HepG2 (cell line): ENCODE data around the gene WDR18. TPM values are rescaled to one million over a fixed set of nuclear protein-coding genes. Genes with fewer than 3 reads are reported as not detected.
A peak's percentile ranks its signal among the peaks of the same experiment; 100 is the strongest.

Experiments used
- ATAC-seq: fragments of 200-7000 bp; cut with Tn5 transposase; 3 replicates; pipeline ENCODE4 v1.9.1; 2020; ENCODE audit warnings: mild to moderate bottlenecking, moderate library complexity
- BruUV-seq: library from RNA; stranded (reverse); fragments of 400-500 nt; replicated peaks from 2 replicates; lab custom pipeline; 2021; lab: Mats Ljungman, UMichigan
- CTCF ChIA-PET: fragments of 300-600 bp; formaldehyde crosslinking; extraction: SDS; loops from one replicate; lab custom pipeline; 2021; ENCODE audit warnings: low total read pairs, inconsistent platforms, low intra/inter-chr PET ratio; lab: Yijun Ruan, JAX
- POLR2A ChIA-PET: fragments of 350-600 bp; sonication (Branson Sonifier 250); formaldehyde crosslinking; loops from one replicate; lab custom pipeline; 2020; ENCODE audit warnings: antibody characterized with exemption, inconsistent platforms; lab: Yijun Ruan, JAX
- DNase-seq: peaks from one replicate; pipeline ENCODE4 v3.0.0-alpha.2; 2015; ENCODE audit warnings: low spot score
- FAIRE-seq: peaks from 3 replicates; lab custom pipeline; 2011; peaks lifted over from hg19 to GRCh38; lab: Jason Lieb, UNC
- H2AFZ ChIP-seq: one replicate; pipeline ENCODE4 v1.6.1; 2011; ENCODE audit warnings: low read length, inconsistent platforms
- H3K27ac ChIP-seq: fragments of 300-600 bp; 3 replicates; pipeline ENCODE4 v1.8.0; 2011; ENCODE audit warnings: mixed run types, mild to moderate bottlenecking, mixed read lengths, low read length, inconsistent platforms; ENCODE audit not compliant: insufficient read depth; ENCODE audit errors: extremely low read length
- H3K27me3 ChIP-seq, 2 experiments: fragments of 200-600 bp in 1 of 2; 2 replicates in 1 of 2; 3 replicates in 1 of 2; pipeline versions ENCODE4 v1.6.0 to v1.8.0; 2011; ENCODE audit warnings: low read length in 2 of 2, mild to moderate bottlenecking in 2 of 2, moderate library complexity in 2 of 2, inconsistent platforms in 1 of 2; ENCODE audit not compliant: insufficient read depth in 2 of 2, control insufficient read depth in 1 of 2
- H3K36me3 ChIP-seq, 2 experiments: fragments of 200-600 bp in 1 of 2; replicated peaks in 1 of 2; 2 replicates in 1 of 2; 3 replicates in 1 of 2; pipeline versions ENCODE4 v1.5.1 to v1.8.0; 2011; ENCODE audit warnings: low read length in 2 of 2, inconsistent platforms in 1 of 2; ENCODE audit not compliant: insufficient read depth in 2 of 2, control insufficient read depth in 1 of 2
- H3K4me1 ChIP-seq: 2 replicates; pipeline ENCODE4 v1.5.1; 2012; ENCODE audit warnings: low read length, inconsistent platforms; ENCODE audit not compliant: insufficient read depth
- H3K4me2 ChIP-seq: 2 replicates; pipeline ENCODE4 v1.6.0; 2011; ENCODE audit warnings: low read depth, low read length, inconsistent platforms
- H3K4me3 ChIP-seq, 3 experiments: fragments of 200-600 bp in 1 of 3; sonication (generic), shearing (Covaris generic) in 1 of 3; replicated peaks in 1 of 3; 2 replicates each; pipeline ENCODE4 v1.5.1; 2011 to 2016; ENCODE audit warnings: low read length in 3 of 3, inconsistent platforms in 2 of 3, low read depth in 2 of 3, mild to moderate bottlenecking in 2 of 3, control low read depth in 1 of 3, mixed read lengths in 1 of 3; ENCODE audit not compliant: insufficient read depth in 1 of 3
- H3K79me2 ChIP-seq: one replicate; pipeline ENCODE4 v1.6.1; 2011; ENCODE audit warnings: low read length, inconsistent platforms; ENCODE audit not compliant: insufficient read depth
- H3K9ac ChIP-seq: 2 replicates; pipeline ENCODE4 v1.6.0; 2011; ENCODE audit warnings: mild to moderate bottlenecking, low read depth, low read length, inconsistent platforms; ENCODE audit not compliant: insufficient read depth
- H3K9me3 ChIP-seq: 2 replicates; pipeline ENCODE4 v1.5.1; 2012; ENCODE audit warnings: mild to moderate bottlenecking, low read length
- H4K20me1 ChIP-seq: 2 replicates; pipeline ENCODE4 v1.6.0; 2011; ENCODE audit warnings: inconsistent platforms, mild to moderate bottlenecking, low read length, moderate library complexity; ENCODE audit not compliant: insufficient read depth
- AGO2 ChIP-seq: fragments of 200-400 bp; formaldehyde crosslinking; optimal IDR thresholded peaks from 2 replicates; pipeline ENCODE3; 2017; ENCODE audit warnings: mild to moderate bottlenecking, low read depth, low read length, moderate library complexity
- CEBPG ChIP-seq: IDR thresholded peaks from 2 replicates; pipeline ENCODE4 v1.6.1; 2016
- NFAT5 ChIP-seq: sonication (generic); formaldehyde crosslinking; IDR thresholded peaks from 2 replicates; pipeline ENCODE4 v1.4.0; 2020; ENCODE audit warnings: missing genetic modification reagents
- RBFOX2 ChIP-seq: fragments of 200-400 bp; formaldehyde crosslinking; IDR thresholded peaks from 2 replicates; pipeline ENCODE4 v1.6.1; 2017; ENCODE audit warnings: low read depth, mild to moderate bottlenecking, low read length
- STAG1 ChIP-seq: sonication (generic); formaldehyde crosslinking; IDR thresholded peaks from 2 replicates; pipeline ENCODE4 v1.4.0; 2020; ENCODE audit warnings: missing genetic modification reagents
- ZBTB33 ChIP-seq: sonication (generic); formaldehyde crosslinking; IDR thresholded peaks from 2 replicates; pipeline ENCODE4 v1.4.0; 2020; ENCODE audit warnings: missing genetic modification reagents
- ZNF687 ChIP-seq: sonication (generic); formaldehyde crosslinking; IDR thresholded peaks from 2 replicates; pipeline ENCODE4 v1.5.1; 2020; ENCODE audit warnings: mild to moderate bottlenecking, missing genetic modification reagents, moderate library complexity
- ZNF768 ChIP-seq: sonication (generic); formaldehyde crosslinking; IDR thresholded peaks from 2 replicates; pipeline ENCODE4 v1.4.0; 2020; ENCODE audit warnings: missing genetic modification reagents
- ZNF772 ChIP-seq: sonication (generic); formaldehyde crosslinking; IDR thresholded peaks from 2 replicates; pipeline ENCODE4 v1.5.0; 2020; ENCODE audit warnings: mild to moderate bottlenecking, missing genetic modification reagents
- WGBS: methylation state at CpG from one replicate; pipeline ENCODE4 v1.1.6; 2017; ENCODE audit warnings: low lambda C conversion rate; 5-methylcytosine and 5-hydroxymethylcytosine counted together
- in situ Hi-C: cut with HindIII; loops from 2 replicates; pipeline ENCODE4 v1.10.0; 2017; ENCODE audit warnings: low pct_unique_long_range_greater_than_20kb; ENCODE audit not compliant: extremely low pct_ligation_motif_present
- intact Hi-C: fragments of 100-400 bp; cut with micrococcal nuclease; formaldehyde crosslinking; loops from one replicate; pipeline ENCODE4 v1.10.0; 2022; ENCODE audit not compliant: unreplicated experiment
- polyA plus RNA-seq, 8 experiments: library from polyadenylated mRNA; depleted of rRNA in 3 of 8; stranded (reverse) in 7 of 8; unstranded in 1 of 8; fragments of >200 nt; fragmentation: Illumina TruSeq in 4 of 8; extraction: Trizol in 4 of 8; gene quantifications; 2 replicates each; pipeline versions ENCODE4 v1.2.1 to v1.2.3, GENCODE V29; 2011 to 2016; ENCODE audit warnings: low read depth in 4 of 8, missing spikeins in 1 of 8, mixed read lengths in 1 of 8; ENCODE audit not compliant: insufficient read depth in 1 of 8
- total RNA-seq, 5 experiments: library from RNA; depleted of rRNA; stranded (reverse); fragments of >200 nt; fragmentation: Illumina TruSeq; extraction: Trizol; gene quantifications; 2 replicates each; pipeline ENCODE4 v1.2.3, GENCODE V29; 2016; ENCODE audit warnings: low read depth in 1 of 5
- TF ChIP-seq, protein P1 (sequence below): sonication (generic); formaldehyde crosslinking; IDR thresholded peaks from 2 replicates; pipeline ENCODE4 v1.5.0; 2020; ENCODE audit warnings: mild to moderate bottlenecking, missing genetic modification reagents, moderate library complexity

The WDR18 gene
- total and polyA plus RNA-seq, 2 of the 13 experiments (the other 11 are each of a cell fraction or from before 2014, with no cell fraction given), result 36.4 to 47.6 TPM

DNA sequence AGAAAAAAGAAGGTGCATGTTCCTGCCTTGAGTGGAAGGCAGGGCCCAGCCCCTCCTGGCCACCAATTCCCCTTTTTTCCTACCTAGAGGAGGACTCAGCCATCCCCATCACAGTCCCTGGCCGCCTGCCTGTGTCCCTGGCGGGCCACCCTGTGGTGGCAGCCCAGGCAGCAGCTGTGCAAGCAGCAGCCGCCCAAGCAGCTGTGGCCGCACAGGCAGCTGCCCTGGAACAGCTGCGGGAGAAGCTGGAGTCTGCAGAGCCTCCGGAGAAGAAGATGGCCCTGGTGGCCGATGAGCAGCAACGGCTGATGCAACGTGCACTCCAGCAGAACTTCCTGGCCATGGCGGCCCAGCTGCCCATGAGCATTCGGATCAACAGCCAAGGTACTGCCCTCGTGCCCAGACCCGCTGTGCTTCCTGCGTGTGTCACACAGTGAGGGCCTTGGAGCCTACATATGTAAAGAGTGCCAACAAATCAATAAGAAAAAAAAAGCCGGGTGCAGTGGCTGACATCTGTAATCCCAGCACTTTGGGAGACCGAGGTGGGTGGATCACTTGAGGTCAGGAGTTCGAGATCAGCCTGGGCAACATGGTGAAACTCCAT, 17.6 kb upstream of the WDR18 start:
- no peak overlapping the region for H3K9ac ChIP-seq
- FAIRE-seq, result no peak
- ATAC-seq, result peak; percentile 37; the same call in 2 of the 3 replicates
- peaks cover 8% of the 10 kb centered on the region for H3K79me2 ChIP-seq
- ChIA-PET CTCF (no interaction called here), POLR2A (interaction anchor here (0.7 to 1.6 kb wide), 4 partner anchors 11 to 43 kb away, joined by 3 read pairs; no protein-coding TSS in a partner anchor)
- no peak overlapping the region for H3K4me3 ChIP-seq
- no peaks in the 10 kb centered on the region for H3K27me3 ChIP-seq
- no peak overlapping the region for H3K27ac ChIP-seq
- WGBS, result 97% methylated on average over 8 of the region's 17 CpGs
- in situ Hi-C loops (no loop called here), intact Hi-C loops (no loop called here)
- H3K4me1 ChIP-seq, result peaks cover 17% of the 10 kb centered on the region
- no peaks in the 10 kb centered on the region for H3K9me3 ChIP-seq
- H3K4me2 ChIP-seq, result no peak overlapping the region
- peaks cover 44 to 71% of the 10 kb centered on the region in 2 experiments for H3K36me3 ChIP-seq
- no TSS peak for BruUV-seq
- TF ChIP-seq ZBTB33 (CRISPR knock-in tag) (peak; percentile 94), NFAT5 (CRISPR knock-in tag) (no peak), RBFOX2 (peak; percentile 65), CEBPG (CRISPR knock-in tag) (0 out of 2 replicates have a peak, but pooled peaks have one; percentile 10), ZNF772 (CRISPR knock-in tag) (no peak), STAG1 (0 out of 2 replicates have a peak, but pooled peaks have one; percentile 6), ZNF768 (peak; percentile 68; the same call in 1 of the 2 replicates), ZNF687 (CRISPR knock-in tag) (peak; percentile 48), AGO2 (peak; percentile 97)
- TF ChIP-seq, protein P1, sequence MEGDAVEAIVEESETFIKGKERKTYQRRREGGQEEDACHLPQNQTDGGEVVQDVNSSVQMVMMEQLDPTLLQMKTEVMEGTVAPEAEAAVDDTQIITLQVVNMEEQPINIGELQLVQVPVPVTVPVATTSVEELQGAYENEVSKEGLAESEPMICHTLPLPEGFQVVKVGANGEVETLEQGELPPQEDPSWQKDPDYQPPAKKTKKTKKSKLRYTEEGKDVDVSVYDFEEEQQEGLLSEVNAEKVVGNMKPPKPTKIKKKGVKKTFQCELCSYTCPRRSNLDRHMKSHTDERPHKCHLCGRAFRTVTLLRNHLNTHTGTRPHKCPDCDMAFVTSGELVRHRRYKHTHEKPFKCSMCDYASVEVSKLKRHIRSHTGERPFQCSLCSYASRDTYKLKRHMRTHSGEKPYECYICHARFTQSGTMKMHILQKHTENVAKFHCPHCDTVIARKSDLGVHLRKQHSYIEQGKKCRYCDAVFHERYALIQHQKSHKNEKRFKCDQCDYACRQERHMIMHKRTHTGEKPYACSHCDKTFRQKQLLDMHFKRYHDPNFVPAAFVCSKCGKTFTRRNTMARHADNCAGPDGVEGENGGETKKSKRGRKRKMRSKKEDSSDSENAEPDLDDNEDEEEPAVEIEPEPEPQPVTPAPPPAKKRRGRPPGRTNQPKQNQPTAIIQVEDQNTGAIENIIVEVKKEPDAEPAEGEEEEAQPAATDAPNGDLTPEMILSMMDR (CRISPR knock-in tag), result peak; percentile 33
- no peak for DNase-seq
- H4K20me1 ChIP-seq, result no peaks in the 10 kb centered on the region
- H2AFZ ChIP-seq, result no peak overlapping the region
